HG02938 (cell line): ENCODE measurements around the gene NT5C3A.

Source experiments
- ATAC-seq: cut with Tn5 transposase; IDR thresholded peaks from one replicate; pipeline ENCODE4 v1.9.1; 2021; ENCODE audit warnings: mild to moderate bottlenecking, moderate library complexity; ENCODE audit not compliant: unreplicated experiment

NT5C3A gene

GRCh38 chr7:33076737-33077136, 14.2 kb upstream of the NT5C3A start:
- no peak for ATAC-seq

GRCh38 chr7:33075818-33076518, 13.4 kb upstream of the NT5C3A start:
- no peak for ATAC-seq

GRCh38 chr7:33073243-33073642, 10.7 kb upstream of the NT5C3A start:
- no peak for ATAC-seq

GRCh38 chr7:33072471-33072870, 9.9 kb upstream of the NT5C3A start:
- ATAC-seq, result no peak

- no peak for ATAC-seq
These were observed 8.3 kb upstream of the NT5C3A start for GRCh38 chr7:33070831-33071230.

GRCh38 chr7:33070277-33070676, 7.7 kb upstream of the NT5C3A start:
- no peak for ATAC-seq

GRCh38 chr7:33067921-33068320, 5.3 kb upstream of the NT5C3A start:
- no peak for ATAC-seq

- ATAC-seq, result no peak
These were observed 4.2 kb upstream of the NT5C3A start for GRCh38 chr7:33066771-33067170.

GRCh38 chr7:33065981-33066380, 3.4 kb upstream of the NT5C3A start:
- no peak for ATAC-seq

- ATAC-seq, result peak; percentile 97
These were observed 337 bp upstream of the NT5C3A start for GRCh38 chr7:33062782-33063443.

- no peak for ATAC-seq
These were observed 1.2 kb downstream of the NT5C3A start for GRCh38 chr7:33061282-33061937.

GRCh38 chr7:33059635-33060034, 2.9 kb downstream of the NT5C3A start:
- ATAC-seq, result no peak

GRCh38 chr7:33055158-33055557, 7.4 kb downstream of the NT5C3A start:
- no peak for ATAC-seq

- ATAC-seq, result no peak
These were observed 8.2 kb downstream of the NT5C3A start for GRCh38 chr7:33054261-33054964.

- ATAC-seq, result no peak
These were observed 8.9 kb downstream of the NT5C3A start for GRCh38 chr7:33053721-33054120.

- peak; percentile 50 for ATAC-seq
These were observed 11.8 kb downstream of the NT5C3A start for GRCh38 chr7:33050535-33051318.

- ATAC-seq, result no peak
These were observed 13.9 kb downstream of the NT5C3A start for GRCh38 chr7:33048704-33049103.

GRCh38 chr7:33048257-33048656, 14.3 kb downstream of the NT5C3A start:
- no peak for ATAC-seq

- peak; percentile 45 for ATAC-seq
These were observed 17.6 kb downstream of the NT5C3A start for GRCh38 chr7:33044986-33045385.

GRCh38 chr7:33044401-33044718, 18.2 kb downstream of the NT5C3A start:
- ATAC-seq, result no peak
